Prostate gland (tissue), 2 donors: Measurements from ENCODE around the gene FMOD. TPM values are rescaled to one million over a fixed set of nuclear protein-coding genes. Genes with fewer than 3 reads are reported as not detected.

Experiments used
- DNase-seq: peaks from one replicate; pipeline ENCODE4 v3.0.0-alpha.2; 2019; ENCODE audit warnings: low spot score
- H3K27ac ChIP-seq, 2 donors: fragments of 200-600 bp; sonication (generic); 2 replicates each; pipeline ENCODE4 v1.5.1; 2017 to 2019
- H3K27me3 ChIP-seq: fragments of 200-600 bp; sonication (generic); replicated peaks from 2 replicates; pipeline ENCODE4 v1.5.1; 2019; ENCODE audit not compliant: insufficient read depth
- H3K36me3 ChIP-seq, 2 donors: fragments of 200-600 bp; sonication (generic); 1 replicate in 1 of 2; 2 replicates in 1 of 2; pipeline versions ENCODE4 v1.5.1 to v1.8.1; 2017 to 2019
- H3K4me1 ChIP-seq: fragments of 200-600 bp; sonication (generic); replicated peaks from 2 replicates; pipeline ENCODE4 v1.5.1; 2019
- H3K4me3 ChIP-seq, 2 donors: fragments of 200-600 bp; sonication (generic); 2 replicates each; pipeline ENCODE4 v1.5.1; 2017 to 2019
- H3K9me3 ChIP-seq: fragments of 200-600 bp; sonication (generic); 2 replicates; pipeline ENCODE4 v1.5.1; 2017
- CTCF ChIP-seq, 4 experiments: fragments of 200-600 bp in 2 of 4; fragments of 450-650 bp in 2 of 4; sonication (generic) in 2 of 4; IDR thresholded peaks; 1 replicate in 3 of 4; 2 replicates in 1 of 4; pipeline ENCODE4 v1.5.1; 2016 to 2019; ENCODE audit warnings: antibody characterized with exemption in 4 of 4, mild to moderate bottlenecking in 2 of 4, moderate library complexity in 2 of 4
- POLR2A ChIP-seq: fragments of 450-650 bp; IDR thresholded peaks from one replicate; pipeline ENCODE4 v1.6.1; 2016; ENCODE audit warnings: antibody characterized with exemption, mild to moderate bottlenecking
- POLR2AphosphoS5 ChIP-seq: sonication (generic); formaldehyde crosslinking; IDR thresholded peaks from one replicate; pipeline ENCODE4 v1.6.1; 2017; ENCODE audit warnings: antibody characterized with exemption
- WGBS: methylation state at CpG from one replicate; pipeline ENCODE4 v1.1.5; 2018; 5-methylcytosine and 5-hydroxymethylcytosine counted together
- intact Hi-C: fragments of 100-400 bp; cut with DNase I; formaldehyde crosslinking; loops from one replicate; pipeline ENCODE4 v1.14.2; 2022
- small RNA-seq, 2 donors: library from RNA; depleted of rRNA; stranded (forward); fragments of <200 nt; gene quantifications; one replicate each; pipeline ENCODE3, GENCODE V24; 2016
- total RNA-seq, 2 donors: library from RNA; depleted of rRNA; stranded (reverse); fragments of >200 nt; gene quantifications; one replicate each; pipeline ENCODE4 v1.1.0, GENCODE V29; 2016

FMOD gene
- total RNA-seq, 2 donors from 2014 or later = 40.8 to 95.9 TPM

- no peaks in the 10 kb centered on the region for H3K27me3 ChIP-seq
- H3K4me1 ChIP-seq = no peaks in the 10 kb centered on the region
- H3K36me3 ChIP-seq = no peaks in the 10 kb centered on the region
- intact Hi-C loops = no loop called here
- no peak for DNase-seq
- WGBS = 81% methylated on average over 4 of the region's 4 CpGs
- H3K27ac ChIP-seq = no peak overlapping the region
- TF ChIP-seq POLR2A (no peak), POLR2AphosphoS5 (no peak), CTCF (IDR thresholded peaks at IDR 0.05) (no peak)
- no peaks in the 10 kb centered on the region for H3K9me3 ChIP-seq
- H3K4me3 ChIP-seq = no peak overlapping the region
Measured at GRCh38 chr1:203299169-203299568, 51.8 kb downstream of the FMOD start.

GRCh38 chr1:203296460-203297073 lies 54.4 kb downstream of the FMOD start:
- no peaks in the 10 kb centered on the region for H3K36me3 ChIP-seq
- no peak for TF ChIP-seq CTCF (IDR thresholded peaks at IDR 0.05)
- TF ChIP-seq POLR2A = no peak
- TF ChIP-seq POLR2AphosphoS5 = no peak

GRCh38 chr1:203295796-203296195 lies 55.1 kb downstream of the FMOD start:
- no peak for TF ChIP-seq POLR2A
- TF ChIP-seq CTCF (IDR thresholded peaks at IDR 0.05) = no peak
- no peak for TF ChIP-seq POLR2AphosphoS5
- 86% methylated on average over 1 of the region's 1 CpG for WGBS
- Histone ChIP-seq H3K36me3 (no peaks in the 10 kb centered on the region), H3K27ac (no peak overlapping the region), H3K9me3 (no peaks in the 10 kb centered on the region), H3K27me3 (no peaks in the 10 kb centered on the region), H3K4me3 (no peak overlapping the region), H3K4me1 (no peaks in the 10 kb centered on the region)
- intact Hi-C loops = no loop called here
- no peak for DNase-seq

More at GRCh38 chr1:203296460-203297073, 54.4 kb downstream of the FMOD start:
- no peak overlapping the region for H3K27ac ChIP-seq
- 78% methylated on average over 7 of the region's 7 CpGs for WGBS
- no peaks in the 10 kb centered on the region for H3K27me3 ChIP-seq
- intact Hi-C loops = no loop called here
- no peak overlapping the region for H3K4me3 ChIP-seq
- no peaks in the 10 kb centered on the region for H3K4me1 ChIP-seq
- no peak for DNase-seq
- H3K9me3 ChIP-seq = no peaks in the 10 kb centered on the region

GRCh38 chr1:203291201-203292096 lies 59.5 kb downstream of the FMOD start:
- Histone ChIP-seq H3K9me3 (no peaks in the 10 kb centered on the region), H3K27me3 (no peaks in the 10 kb centered on the region), H3K4me1 (peaks cover 10% of the 10 kb centered on the region), H3K4me3 (no peak overlapping the region), H3K36me3 (no peaks in the 10 kb centered on the region), H3K27ac (peak overlapping the region; percentile 87 to 91)
- TF ChIP-seq POLR2A (peak; percentile 18), POLR2AphosphoS5 (no peak)
- DNase-seq = no peak
- WGBS = 73% methylated on average over 17 of the region's 17 CpGs
- intact Hi-C loops = no loop called here

Small RNAs within 50 kb of the gene (small RNA-seq; reads per million reads assigned to genes)
- gene AL359837.1 = 0 reads per million in 2 donors
- 0 reads per million in 2 donors for gene RNU6-487P

Other genes starting within 250 kb of the FMOD start
- 10 to 100 TPM in 1 of 2 donors, under 1 TPM in 1; 0.27 to 47.3 TPM for gene ADORA1, start 223.4 kb downstream of the FMOD start, total RNA-seq
- gene MYBPH, start 175.3 kb downstream of the FMOD start, total RNA-seq = 1 to 10 TPM in 1 of 2 donors, not detected in 1; 7.7 TPM
- 10 to 100 TPM in 1 of 2 donors, 1 to 10 TPM in 1; 1.4 to 12.6 TPM for gene CHI3L1, start 164.4 kb downstream of the FMOD start, total RNA-seq
- 1 to 10 TPM in 1 of 2 donors, not detected in 1; 1.5 TPM for gene CHIT1, start 121.4 kb downstream of the FMOD start, total RNA-seq
- gene BTG2, start 45.6 kb downstream of the FMOD start, total RNA-seq = 100 to 1,000 TPM in 1 of 2 donors, 10 to 100 TPM in 1; 91.0 to 131 TPM
- gene PRELP, start 124.7 kb upstream of the FMOD start, total RNA-seq = 10 to 100 TPM; 17.9 to 43.2 TPM
- gene OPTC, start 143.0 kb upstream of the FMOD start, total RNA-seq = not detected